ENCODE results near the gene IL22RA1.

IL22RA1 gene

GRCh38 chr1:24186031-24186710 lies 43.2 kb upstream of the IL22RA1 start:
- DNase-seq (ENCODE audit: low read depth): no peak
- H3K4me3 ChIP-seq (replicated peaks; ENCODE audit: low read depth, low read length): no peak overlapping the region
- no peak for TF ChIP-seq CTCF (IDR thresholded peaks at IDR 0.05; ENCODE audit: low read length, missing control alignments)

- DNase-seq (ENCODE audit: low read depth): no peak
- no peak overlapping the region for H3K4me3 ChIP-seq (replicated peaks; ENCODE audit: low read depth, low read length)
- no peak for TF ChIP-seq CTCF (IDR thresholded peaks at IDR 0.05; ENCODE audit: low read length, missing control alignments)
Observed at GRCh38 chr1:24185076-24185475, 42.1 kb upstream of the IL22RA1 start.

- H3K4me3 ChIP-seq (replicated peaks; ENCODE audit: low read depth, low read length): no peak overlapping the region
- no peak for DNase-seq (ENCODE audit: low read depth)
- TF ChIP-seq CTCF (IDR thresholded peaks at IDR 0.05; ENCODE audit: low read length, missing control alignments): no peak
Observed at GRCh38 chr1:24182061-24182460, 39.1 kb upstream of the IL22RA1 start.

GRCh38 chr1:24181619-24182018 lies 38.7 kb upstream of the IL22RA1 start:
- H3K4me3 ChIP-seq (replicated peaks; ENCODE audit: low read depth, low read length): no peak overlapping the region
- no peak for DNase-seq (ENCODE audit: low read depth)
- TF ChIP-seq CTCF (IDR thresholded peaks at IDR 0.05; ENCODE audit: low read length, missing control alignments): no peak

GRCh38 chr1:24180676-24181075 lies 37.7 kb upstream of the IL22RA1 start:
- TF ChIP-seq CTCF (IDR thresholded peaks at IDR 0.05; ENCODE audit: low read length, missing control alignments): no peak
- no peak overlapping the region for H3K4me3 ChIP-seq (replicated peaks; ENCODE audit: low read depth, low read length)
- DNase-seq (ENCODE audit: low read depth): no peak

- H3K4me3 ChIP-seq (replicated peaks; ENCODE audit: low read depth, low read length): no peak overlapping the region
- no peak for TF ChIP-seq CTCF (IDR thresholded peaks at IDR 0.05; ENCODE audit: low read length, missing control alignments)
- no peak for DNase-seq (ENCODE audit: low read depth)
Observed at GRCh38 chr1:24179251-24179840, 36.4 kb upstream of the IL22RA1 start.

GRCh38 chr1:24178407-24178806 lies 35.5 kb upstream of the IL22RA1 start:
- no peak for TF ChIP-seq CTCF (IDR thresholded peaks at IDR 0.05; ENCODE audit: low read length, missing control alignments)
- H3K4me3 ChIP-seq (replicated peaks; ENCODE audit: low read depth, low read length): no peak overlapping the region
- DNase-seq (ENCODE audit: low read depth): no peak

All from fibroblast of pulmonary artery (primary cell).